Endothelial cell of umbilical vein (primary cell): Measurements from ENCODE around the gene MCM3.

Source experiments
- EZH2 ChIP-seq: IDR thresholded peaks from 2 replicates; pipeline ENCODE4 v1.6.1; 2012; ENCODE audit warnings: borderline replicate concordance, low read depth, mild to moderate bottlenecking, moderate library complexity, low read length, inconsistent platforms; ENCODE audit not compliant: severe bottlenecking
- MYC ChIP-seq: IDR thresholded peaks from one replicate; pipeline ENCODE4 v1.6.1; 2011; ENCODE audit warnings: mild to moderate bottlenecking, low read depth, low read length
- POLR2A ChIP-seq: IDR thresholded peaks from 2 replicates; pipeline ENCODE4 v1.6.1; 2012; ENCODE audit warnings: low read depth, mild to moderate bottlenecking, control low read depth, low read length
- POLR2AphosphoS5 ChIP-seq: IDR thresholded peaks from 2 replicates; pipeline ENCODE4 v1.6.1; 2012; ENCODE audit warnings: low read depth, mild to moderate bottlenecking, control low read depth, low read length, moderate library complexity; ENCODE audit not compliant: insufficient read depth
- TF ChIP-seq, protein P1 (sequence below), 2 donors: IDR thresholded peaks; 1 replicate in 1 of 2; 2 replicates in 1 of 2; pipeline ENCODE4 v1.5.1; 2011; ENCODE audit warnings: low read length in 2 of 2, mild to moderate bottlenecking in 2 of 2, moderate library complexity in 2 of 2, control low read depth in 1 of 2, inconsistent platforms in 1 of 2, low read depth in 1 of 2; ENCODE audit not compliant: insufficient read depth in 1 of 2; ENCODE audit errors: extremely low read depth in 1 of 2
- TF ChIP-seq, protein P2 (sequence below): IDR thresholded peaks from 2 replicates; pipeline ENCODE4 v1.6.1; 2011; ENCODE audit not compliant: insufficient read depth, insufficient read length

GRCh38 chr6:52233005-52233404, 51.5 kb downstream of the MCM3 start:
- TF ChIP-seq, protein P1, sequence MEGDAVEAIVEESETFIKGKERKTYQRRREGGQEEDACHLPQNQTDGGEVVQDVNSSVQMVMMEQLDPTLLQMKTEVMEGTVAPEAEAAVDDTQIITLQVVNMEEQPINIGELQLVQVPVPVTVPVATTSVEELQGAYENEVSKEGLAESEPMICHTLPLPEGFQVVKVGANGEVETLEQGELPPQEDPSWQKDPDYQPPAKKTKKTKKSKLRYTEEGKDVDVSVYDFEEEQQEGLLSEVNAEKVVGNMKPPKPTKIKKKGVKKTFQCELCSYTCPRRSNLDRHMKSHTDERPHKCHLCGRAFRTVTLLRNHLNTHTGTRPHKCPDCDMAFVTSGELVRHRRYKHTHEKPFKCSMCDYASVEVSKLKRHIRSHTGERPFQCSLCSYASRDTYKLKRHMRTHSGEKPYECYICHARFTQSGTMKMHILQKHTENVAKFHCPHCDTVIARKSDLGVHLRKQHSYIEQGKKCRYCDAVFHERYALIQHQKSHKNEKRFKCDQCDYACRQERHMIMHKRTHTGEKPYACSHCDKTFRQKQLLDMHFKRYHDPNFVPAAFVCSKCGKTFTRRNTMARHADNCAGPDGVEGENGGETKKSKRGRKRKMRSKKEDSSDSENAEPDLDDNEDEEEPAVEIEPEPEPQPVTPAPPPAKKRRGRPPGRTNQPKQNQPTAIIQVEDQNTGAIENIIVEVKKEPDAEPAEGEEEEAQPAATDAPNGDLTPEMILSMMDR (IDR thresholded peaks at IDR 0.05; ENCODE audit: extremely low read depth in 1 of 2, insufficient read depth in 1 of 2, low read depth in 1 of 2, low read length in 2 of 2) = no peak
- TF ChIP-seq, protein P2, sequence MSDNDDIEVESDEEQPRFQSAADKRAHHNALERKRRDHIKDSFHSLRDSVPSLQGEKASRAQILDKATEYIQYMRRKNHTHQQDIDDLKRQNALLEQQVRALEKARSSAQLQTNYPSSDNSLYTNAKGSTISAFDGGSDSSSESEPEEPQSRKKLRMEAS = no peak
- TF ChIP-seq EZH2 (no peak), MYC (no peak), POLR2A (no peak), POLR2AphosphoS5 (no peak)
